CD14-positive monocyte (primary cell): ENCODE results near the gene JAG2. TPM values are rescaled to one million over a fixed set of nuclear protein-coding genes. Genes with fewer than 3 reads are reported as not detected.
A peak's percentile ranks its signal among the peaks of the same experiment; 100 is the strongest.

Experiments used
- DNase-seq, 3 donors: peaks; one replicate each; pipeline ENCODE4 v3.0.0-alpha.2; 2011 to 2022
- H2AFZ ChIP-seq: 2 replicates; pipeline ENCODE4 v1.6.0; 2012; ENCODE audit warnings: mild to moderate bottlenecking, low read depth, low read length, inconsistent platforms; ENCODE audit not compliant: insufficient read depth, poor library complexity, severe bottlenecking
- H3K27ac ChIP-seq, 2 donors: 1 replicate in 1 of 2; 2 replicates in 1 of 2; pipeline ENCODE4 v1.5.1; 2012 to 2013; ENCODE audit warnings: low read length in 2 of 2, control low read depth in 1 of 2, inconsistent platforms in 1 of 2, low read depth in 1 of 2, mild to moderate bottlenecking in 1 of 2
- H3K27me3 ChIP-seq, 2 donors: one replicate each; pipeline versions ENCODE4 v1.6.0 to v1.6.1; 2011 to 2013; ENCODE audit warnings: low read length in 2 of 2; ENCODE audit not compliant: control insufficient read depth in 2 of 2, insufficient read depth in 2 of 2
- H3K36me3 ChIP-seq, 2 donors: replicated peaks in 1 of 2; 1 replicate in 1 of 2; 2 replicates in 1 of 2; pipeline versions ENCODE4 v1.5.1 to v1.6.1; 2012 to 2013; ENCODE audit warnings: low read length in 2 of 2, control low read depth in 1 of 2, inconsistent platforms in 1 of 2, mild to moderate bottlenecking in 1 of 2; ENCODE audit not compliant: insufficient read depth in 2 of 2, control insufficient read depth in 1 of 2
- H3K4me1 ChIP-seq, 2 donors: 1 replicate in 1 of 2; 2 replicates in 1 of 2; pipeline versions ENCODE4 v1.5.1 to v1.6.1; 2012 to 2013; ENCODE audit warnings: low read length in 2 of 2, control low read depth in 1 of 2, inconsistent platforms in 1 of 2, mild to moderate bottlenecking in 1 of 2, moderate library complexity in 1 of 2; ENCODE audit not compliant: insufficient read depth in 2 of 2, control insufficient read depth in 1 of 2
- H3K4me2 ChIP-seq: replicated peaks from 2 replicates; pipeline ENCODE3; 2012; ENCODE audit warnings: low read length, moderate library complexity, mild to moderate bottlenecking; ENCODE audit not compliant: poor library complexity, severe bottlenecking; ENCODE audit errors: extremely low read depth
- H3K4me3 ChIP-seq, 3 experiments: fragments of 200-600 bp in 1 of 3; sonication (generic) in 1 of 3; replicated peaks in 1 of 3; 1 replicate in 2 of 3; 2 replicates in 1 of 3; pipeline ENCODE4 v1.5.1; 2011 to 2013; ENCODE audit warnings: low read length in 3 of 3, mild to moderate bottlenecking in 3 of 3, control low read depth in 2 of 3, low read depth in 2 of 3, inconsistent platforms in 1 of 3, moderate library complexity in 1 of 3
- H3K79me2 ChIP-seq: 2 replicates; pipeline ENCODE4 v1.6.0; 2012; ENCODE audit warnings: mild to moderate bottlenecking, control low read depth, inconsistent platforms, low read length, moderate library complexity; ENCODE audit not compliant: insufficient read depth
- H3K9ac ChIP-seq: 2 replicates; pipeline ENCODE4 v1.6.0; 2017; ENCODE audit warnings: low read length, mild to moderate bottlenecking; ENCODE audit not compliant: insufficient read depth, poor library complexity, severe bottlenecking
- H3K9me3 ChIP-seq, 2 donors: replicated peaks in 1 of 2; 1 replicate in 1 of 2; 2 replicates in 1 of 2; pipeline versions ENCODE4 v1.5.1 to v1.6.1; 2012 to 2013; ENCODE audit warnings: low read length in 2 of 2, control low read depth in 1 of 2; ENCODE audit not compliant: control insufficient read depth in 1 of 2, insufficient read depth in 1 of 2
- H4K20me1 ChIP-seq: 2 replicates; pipeline ENCODE4 v1.6.0; 2012; ENCODE audit warnings: mild to moderate bottlenecking, low read length, control low read depth, moderate library complexity; ENCODE audit not compliant: insufficient read depth
- H3K27ac Mint-ChIP-seq, 7 donors: one replicate each; pipeline ENCODE4 v1.8.0; 2020; ENCODE audit warnings: mild to moderate bottlenecking in 7 of 7, mixed read lengths in 7 of 7, moderate library complexity in 6 of 7, inconsistent platforms in 2 of 7
- H3K27me3 Mint-ChIP-seq, 3 donors: one replicate each; pipeline ENCODE4 v1.8.0; 2021 to 2022; ENCODE audit warnings: low read depth in 3 of 3, mild to moderate bottlenecking in 3 of 3, mixed read lengths in 3 of 3, moderate library complexity in 3 of 3, inconsistent platforms in 1 of 3
- H3K36me3 Mint-ChIP-seq, 2 donors: one replicate each; pipeline ENCODE4 v1.8.0; 2020; ENCODE audit warnings: mixed read lengths in 2 of 2, inconsistent platforms in 1 of 2, mild to moderate bottlenecking in 1 of 2
- H3K4me1 Mint-ChIP-seq: one replicate; pipeline ENCODE4 v1.8.0; 2020; ENCODE audit warnings: mild to moderate bottlenecking, mixed read lengths
- H3K4me3 Mint-ChIP-seq, 2 donors: one replicate each; pipeline ENCODE4 v1.8.0; 2020; ENCODE audit warnings: mild to moderate bottlenecking in 2 of 2, mixed read lengths in 2 of 2, moderate library complexity in 1 of 2
- H3K9me3 Mint-ChIP-seq, 7 donors: one replicate each; pipeline ENCODE4 v1.8.0; 2020 to 2022; ENCODE audit warnings: mixed read lengths in 7 of 7, mild to moderate bottlenecking in 6 of 7, moderate library complexity in 6 of 7, inconsistent platforms in 2 of 7
- WGBS: methylation state at CpG from one replicate; pipeline ENCODE4 v1.1.5; 2013; ENCODE audit warnings: missing lambda C conversion rate; ENCODE audit not compliant: insufficient coverage; 5-methylcytosine and 5-hydroxymethylcytosine counted together
- intact Hi-C, 2 donors: fragments of 100-400 bp; cut with micrococcal nuclease; formaldehyde crosslinking; loops; one replicate each; pipeline versions ENCODE4 v1.15.0 to v1.15.1; 2023
- polyA plus RNA-seq, 3 donors: library from polyadenylated mRNA; depleted of rRNA in 1 of 3; unstranded in 2 of 3; stranded (reverse) in 1 of 3; fragments of 300-500 nt in 2 of 3; fragments of >200 nt in 1 of 3; fragmentation: Illumina TruSeq in 2 of 3; gene quantifications; 1 replicate in 2 of 3; 2 replicates in 1 of 3; pipeline ENCODE4 v1.2.3, GENCODE V29; 2012 to 2021
- TF ChIP-seq, protein P1 (sequence below): fragments of 200-600 bp; IDR thresholded peaks from one replicate; pipeline ENCODE4 v1.8.0; 2022; ENCODE audit warnings: antibody characterized with exemption, mild to moderate bottlenecking

The JAG2 gene
- polyA plus RNA-seq, 3 donors = 1.2 TPM; not detected in 2

DNA sequence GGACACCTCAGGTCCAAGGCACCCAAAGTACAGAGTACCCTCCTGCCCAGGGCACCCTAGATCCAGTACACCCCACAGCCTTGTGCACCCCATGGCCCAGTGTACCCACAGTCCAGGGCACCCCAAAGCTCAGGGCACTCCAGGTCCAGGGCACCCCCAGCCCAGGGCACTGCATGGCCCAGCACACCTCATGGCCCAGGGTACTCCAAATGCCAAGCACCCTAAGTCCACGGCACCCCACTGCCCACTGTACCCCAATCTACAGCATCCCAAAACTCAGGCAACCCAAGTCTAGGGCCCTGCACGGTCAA lies 6.0 kb downstream of the JAG2 start:
- no peak overlapping the region for H2AFZ ChIP-seq
- Mint-ChIP-seq H3K9me3 (peaks cover 0 to 6% (median 0%) of the 10 kb centered on the region in 7 donors), H3K36me3 (no peaks in the 10 kb centered on the region), H3K4me1 (no peaks in the 10 kb centered on the region), H3K4me3 (no peak overlapping the region), H3K27me3 (peaks cover 17 to 30% (median 22%) of the 10 kb centered on the region in 3 donors), H3K27ac (no peak overlapping the region)
- DNase-seq = no peak
- H3K4me2 ChIP-seq = no peak overlapping the region
- intact Hi-C loops = no loop called here
- H4K20me1 ChIP-seq = no peaks in the 10 kb centered on the region
- WGBS = 84% methylated on average over 2 of the region's 2 CpGs
- H3K9me3 ChIP-seq = no peaks in the 10 kb centered on the region
- H3K4me1 ChIP-seq = peaks cover 0 to 2% of the 10 kb centered on the region in 2 donors
- H3K36me3 ChIP-seq = no peaks in the 10 kb centered on the region
- no peaks in the 10 kb centered on the region for H3K79me2 ChIP-seq
- TF ChIP-seq, protein P1, sequence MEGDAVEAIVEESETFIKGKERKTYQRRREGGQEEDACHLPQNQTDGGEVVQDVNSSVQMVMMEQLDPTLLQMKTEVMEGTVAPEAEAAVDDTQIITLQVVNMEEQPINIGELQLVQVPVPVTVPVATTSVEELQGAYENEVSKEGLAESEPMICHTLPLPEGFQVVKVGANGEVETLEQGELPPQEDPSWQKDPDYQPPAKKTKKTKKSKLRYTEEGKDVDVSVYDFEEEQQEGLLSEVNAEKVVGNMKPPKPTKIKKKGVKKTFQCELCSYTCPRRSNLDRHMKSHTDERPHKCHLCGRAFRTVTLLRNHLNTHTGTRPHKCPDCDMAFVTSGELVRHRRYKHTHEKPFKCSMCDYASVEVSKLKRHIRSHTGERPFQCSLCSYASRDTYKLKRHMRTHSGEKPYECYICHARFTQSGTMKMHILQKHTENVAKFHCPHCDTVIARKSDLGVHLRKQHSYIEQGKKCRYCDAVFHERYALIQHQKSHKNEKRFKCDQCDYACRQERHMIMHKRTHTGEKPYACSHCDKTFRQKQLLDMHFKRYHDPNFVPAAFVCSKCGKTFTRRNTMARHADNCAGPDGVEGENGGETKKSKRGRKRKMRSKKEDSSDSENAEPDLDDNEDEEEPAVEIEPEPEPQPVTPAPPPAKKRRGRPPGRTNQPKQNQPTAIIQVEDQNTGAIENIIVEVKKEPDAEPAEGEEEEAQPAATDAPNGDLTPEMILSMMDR = no peak
- H3K4me3 ChIP-seq = no peak overlapping the region
- no peak overlapping the region for H3K27ac ChIP-seq
- no peak overlapping the region for H3K9ac ChIP-seq
- H3K27me3 ChIP-seq = peaks cover 2 to 12% of the 10 kb centered on the region in 2 donors

DNA sequence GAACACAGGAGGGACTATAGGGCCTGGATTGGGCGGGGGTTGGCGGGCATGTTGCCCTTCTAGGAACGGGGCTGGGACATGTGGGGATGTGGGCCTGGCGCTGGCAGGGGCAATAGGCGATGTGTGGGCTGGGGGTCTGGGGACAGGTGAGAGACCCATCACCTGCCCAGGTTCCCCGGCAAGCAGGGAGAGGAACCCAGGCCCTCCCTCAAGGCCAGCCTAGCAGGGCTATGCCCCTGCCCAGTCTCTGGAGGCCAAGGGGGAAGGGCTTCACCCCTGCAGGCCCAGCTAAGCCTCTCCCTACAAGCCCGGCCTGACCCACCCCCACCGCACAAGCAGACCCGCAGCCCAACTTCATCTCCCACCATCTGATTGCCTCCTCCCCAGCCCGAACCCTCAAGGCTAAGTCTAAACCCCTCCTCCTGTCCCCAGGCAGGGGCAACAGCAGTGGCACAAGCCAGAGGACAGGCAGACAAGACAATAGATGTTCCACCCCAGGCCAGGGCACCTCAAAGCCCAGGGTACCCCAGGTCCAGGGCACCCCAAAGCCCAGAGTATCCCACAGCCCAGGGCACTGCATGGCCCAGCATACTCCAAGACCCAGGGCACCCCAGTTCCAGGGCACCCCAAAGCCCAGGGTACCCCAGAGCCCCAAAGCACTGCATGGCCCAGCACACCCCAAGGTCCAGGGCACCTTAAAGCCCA lies 6.5 kb downstream of the JAG2 start:
- H3K4me3 ChIP-seq = no peak overlapping the region
- TF ChIP-seq, protein P1 = no peak
- H3K4me1 ChIP-seq = no peaks in the 10 kb centered on the region
- H3K4me2 ChIP-seq = no peak overlapping the region
- Mint-ChIP-seq H3K4me1 (no peaks in the 10 kb centered on the region), H3K27me3 (peaks cover 18 to 26% (median 22%) of the 10 kb centered on the region in 3 donors), H3K27ac (no peak overlapping the region), H3K9me3 (peaks cover 0 to 6% (median 0%) of the 10 kb centered on the region in 7 donors), H3K4me3 (no peak overlapping the region), H3K36me3 (no peaks in the 10 kb centered on the region)
- 83% methylated on average over 7 of the region's 10 CpGs for WGBS
- H3K27me3 ChIP-seq = peaks cover 2 to 11% of the 10 kb centered on the region in 2 donors
- H2AFZ ChIP-seq = no peak overlapping the region
- peak in 1 of 3 donors; percentile 38 for DNase-seq
- no peak overlapping the region for H3K9ac ChIP-seq
- H3K27ac ChIP-seq = no peak overlapping the region
- H3K79me2 ChIP-seq = no peaks in the 10 kb centered on the region
- no peaks in the 10 kb centered on the region for H3K9me3 ChIP-seq
- H4K20me1 ChIP-seq = no peaks in the 10 kb centered on the region
- H3K36me3 ChIP-seq = no peaks in the 10 kb centered on the region
- intact Hi-C loops = no loop called here
